ENCODE data around the gene SYNDIG1.

The SYNDIG1 gene

DNA sequence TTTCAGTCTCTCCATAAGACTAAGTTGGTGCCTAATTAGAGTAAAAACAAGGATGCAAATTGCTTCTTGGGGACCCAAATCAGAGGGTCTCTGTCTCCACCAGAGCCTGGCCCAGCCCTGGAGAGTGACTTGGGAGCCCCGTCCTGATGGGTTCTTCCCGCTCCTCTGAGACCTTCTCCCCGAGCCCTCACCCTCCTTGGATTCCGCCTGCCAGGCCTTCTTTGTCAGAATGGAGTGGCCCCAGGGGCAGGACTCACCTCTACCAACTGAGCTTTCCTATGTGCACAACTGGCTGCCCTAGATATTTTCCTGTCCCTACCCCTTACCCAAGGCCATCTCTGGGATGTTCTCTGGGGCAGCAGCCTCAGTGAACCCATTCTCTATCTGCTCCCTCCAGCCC is 9.7 kb downstream of the SYNDIG1 start:
- H3K4me3 ChIP-seq (ENCODE audit: low read length): no peak overlapping the region
- no peak for DNase-seq (ENCODE audit: low read depth)
- TF ChIP-seq, protein P1, sequence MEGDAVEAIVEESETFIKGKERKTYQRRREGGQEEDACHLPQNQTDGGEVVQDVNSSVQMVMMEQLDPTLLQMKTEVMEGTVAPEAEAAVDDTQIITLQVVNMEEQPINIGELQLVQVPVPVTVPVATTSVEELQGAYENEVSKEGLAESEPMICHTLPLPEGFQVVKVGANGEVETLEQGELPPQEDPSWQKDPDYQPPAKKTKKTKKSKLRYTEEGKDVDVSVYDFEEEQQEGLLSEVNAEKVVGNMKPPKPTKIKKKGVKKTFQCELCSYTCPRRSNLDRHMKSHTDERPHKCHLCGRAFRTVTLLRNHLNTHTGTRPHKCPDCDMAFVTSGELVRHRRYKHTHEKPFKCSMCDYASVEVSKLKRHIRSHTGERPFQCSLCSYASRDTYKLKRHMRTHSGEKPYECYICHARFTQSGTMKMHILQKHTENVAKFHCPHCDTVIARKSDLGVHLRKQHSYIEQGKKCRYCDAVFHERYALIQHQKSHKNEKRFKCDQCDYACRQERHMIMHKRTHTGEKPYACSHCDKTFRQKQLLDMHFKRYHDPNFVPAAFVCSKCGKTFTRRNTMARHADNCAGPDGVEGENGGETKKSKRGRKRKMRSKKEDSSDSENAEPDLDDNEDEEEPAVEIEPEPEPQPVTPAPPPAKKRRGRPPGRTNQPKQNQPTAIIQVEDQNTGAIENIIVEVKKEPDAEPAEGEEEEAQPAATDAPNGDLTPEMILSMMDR (IDR thresholded peaks at IDR 0.05; ENCODE audit: insufficient read depth, low read depth, low read length, missing control alignments): no peak

GRCh38 chr20:24479595-24479994 is 10.2 kb downstream of the SYNDIG1 start:
- H3K4me3 ChIP-seq (ENCODE audit: low read length): no peak overlapping the region
- TF ChIP-seq, protein P1 (IDR thresholded peaks at IDR 0.05; ENCODE audit: insufficient read depth, low read depth, low read length, missing control alignments): no peak
- DNase-seq (ENCODE audit: low read depth): no peak

DNA sequence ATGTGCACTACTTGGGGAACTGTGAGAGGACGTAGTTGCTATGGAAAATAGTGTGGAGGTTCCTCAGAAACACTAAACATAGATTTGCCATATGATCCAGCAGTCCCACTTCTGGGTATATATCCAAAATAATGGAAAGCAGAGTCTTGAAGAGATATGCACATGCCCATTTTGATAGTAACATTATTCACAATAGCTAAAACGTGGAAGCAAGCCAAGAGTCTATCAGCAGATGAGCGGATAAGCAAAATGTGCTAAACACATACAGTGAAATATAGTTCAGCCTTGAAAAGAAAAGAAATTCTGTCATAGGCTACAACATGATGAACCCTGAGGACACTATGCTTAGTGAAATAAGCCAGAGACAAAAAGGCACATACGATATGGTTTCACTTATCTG is 11.1 kb downstream of the SYNDIG1 start:
- no peak overlapping the region for H3K4me3 ChIP-seq (ENCODE audit: low read length)
- TF ChIP-seq, protein P1 (IDR thresholded peaks at IDR 0.05; ENCODE audit: insufficient read depth, low read depth, low read length, missing control alignments): no peak
- DNase-seq (ENCODE audit: low read depth): no peak

DNA sequence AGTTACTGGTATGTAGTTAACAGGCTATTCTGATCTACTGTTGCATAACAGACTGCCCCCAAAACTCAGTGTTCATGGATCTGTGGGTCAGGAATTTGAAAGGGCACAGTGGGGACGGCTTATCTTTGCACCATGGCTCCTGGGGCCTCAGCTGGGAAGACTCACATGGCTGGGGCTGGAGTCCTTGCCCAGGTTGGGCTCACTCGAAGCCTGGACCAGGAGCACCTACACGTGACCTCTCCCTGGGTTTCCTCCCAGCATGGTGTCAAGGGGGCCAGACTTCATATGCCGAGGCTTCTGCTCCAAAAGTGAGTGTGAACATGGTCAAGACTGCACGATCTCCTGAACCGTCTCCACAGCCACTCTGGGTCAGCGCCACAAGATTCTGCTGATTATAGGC is 11.7 kb downstream of the SYNDIG1 start:
- H3K4me3 ChIP-seq (ENCODE audit: low read length): no peak overlapping the region
- DNase-seq (ENCODE audit: low read depth): no peak
- TF ChIP-seq, protein P1 (IDR thresholded peaks at IDR 0.05; ENCODE audit: insufficient read depth, low read depth, low read length, missing control alignments): no peak

DNA sequence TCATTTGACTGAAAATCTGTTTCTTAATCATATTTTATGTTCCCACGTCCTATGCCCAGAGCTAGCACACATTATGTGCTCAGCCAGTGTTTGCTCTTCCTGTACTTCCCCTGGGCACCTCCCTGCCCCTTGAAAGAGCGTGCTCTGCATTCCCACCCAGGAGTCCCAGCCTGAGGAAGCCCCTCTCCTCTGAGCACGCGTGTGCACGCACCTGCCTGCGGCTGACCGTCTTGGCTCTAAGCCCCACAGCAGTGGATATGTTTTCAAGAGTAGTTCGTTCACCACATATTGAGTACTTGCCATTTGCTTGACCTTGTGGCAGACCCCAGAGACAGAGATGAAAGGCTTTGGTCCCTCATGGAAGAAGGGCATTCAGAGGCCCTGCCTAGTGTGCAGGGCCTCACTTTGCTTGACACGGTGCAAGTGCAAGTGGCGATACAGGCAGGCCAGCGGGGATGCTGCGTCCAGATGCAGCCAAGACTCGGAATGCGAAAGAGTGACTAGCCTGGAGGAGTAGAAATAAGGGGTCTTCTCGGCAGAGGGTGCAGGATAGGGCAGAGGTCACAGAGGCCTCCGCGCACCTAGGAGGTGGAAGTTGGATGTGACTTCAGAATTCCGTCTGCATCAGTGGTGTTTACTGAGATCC is 14.1 kb downstream of the SYNDIG1 start:
- DNase-seq (ENCODE audit: low read depth): no peak
- H3K4me3 ChIP-seq (ENCODE audit: low read length): no peak overlapping the region
- TF ChIP-seq, protein P1 (IDR thresholded peaks at IDR 0.05; ENCODE audit: insufficient read depth, low read depth, low read length, missing control alignments): no peak

- H3K4me3 ChIP-seq (ENCODE audit: low read length): no peak overlapping the region
- TF ChIP-seq, protein P1 (IDR thresholded peaks at IDR 0.05; ENCODE audit: insufficient read depth, low read depth, low read length, missing control alignments): no peak
- no peak for DNase-seq (ENCODE audit: low read depth)
Measured at GRCh38 chr20:24484081-24484450, 14.6 kb downstream of the SYNDIG1 start.

DNA sequence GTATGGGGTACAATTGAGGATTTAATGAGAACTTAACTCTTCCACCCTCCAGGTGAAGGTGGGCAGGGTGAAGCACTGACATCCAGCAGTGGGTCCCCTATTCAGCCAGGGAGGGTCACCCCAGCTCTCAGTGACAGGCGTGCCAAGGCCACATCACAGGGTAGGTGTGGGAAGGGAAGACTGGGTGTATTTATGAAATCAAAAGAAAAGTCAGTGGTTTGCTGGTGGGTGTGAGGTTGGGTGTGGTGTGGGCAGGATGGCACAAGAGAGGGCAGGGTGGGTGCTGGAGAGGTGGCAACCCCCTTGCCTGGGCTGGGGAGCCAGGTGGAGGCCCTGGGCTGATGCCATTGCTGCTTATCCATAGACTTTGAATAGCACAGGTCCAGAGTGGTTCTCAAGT is 16.6 kb downstream of the SYNDIG1 start:
- TF ChIP-seq, protein P1 (IDR thresholded peaks at IDR 0.05; ENCODE audit: insufficient read depth, low read depth, low read length, missing control alignments): no peak
- no peak for DNase-seq (ENCODE audit: low read depth)
- no peak overlapping the region for H3K4me3 ChIP-seq (ENCODE audit: low read length)

All from epithelial cell of esophagus (primary cell).